ENCODE data around the gene MC3R.

Gene MC3R

DNA sequence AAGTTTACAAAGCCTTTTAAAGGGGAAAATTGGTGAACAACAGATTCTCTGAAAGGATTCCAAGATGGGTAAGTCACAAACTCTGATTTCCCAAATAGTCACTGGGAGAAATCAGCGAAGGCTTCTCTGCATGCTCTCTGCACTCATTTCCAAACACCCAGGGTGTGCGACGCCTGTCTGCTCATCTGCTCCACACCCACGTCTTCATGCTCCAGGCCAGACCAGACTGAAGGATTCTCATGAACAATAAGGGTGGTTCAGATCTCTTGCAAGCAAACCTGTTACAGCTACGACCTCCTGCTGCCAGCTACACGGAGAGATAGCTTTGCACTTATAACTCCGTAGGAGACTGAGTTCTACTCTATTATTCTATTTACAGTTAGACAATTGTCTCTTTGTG lies 1.4 kb downstream of the MC3R start:
- DNase-seq (ENCODE audit: low read depth in 2 of 2) = no peak

DNA sequence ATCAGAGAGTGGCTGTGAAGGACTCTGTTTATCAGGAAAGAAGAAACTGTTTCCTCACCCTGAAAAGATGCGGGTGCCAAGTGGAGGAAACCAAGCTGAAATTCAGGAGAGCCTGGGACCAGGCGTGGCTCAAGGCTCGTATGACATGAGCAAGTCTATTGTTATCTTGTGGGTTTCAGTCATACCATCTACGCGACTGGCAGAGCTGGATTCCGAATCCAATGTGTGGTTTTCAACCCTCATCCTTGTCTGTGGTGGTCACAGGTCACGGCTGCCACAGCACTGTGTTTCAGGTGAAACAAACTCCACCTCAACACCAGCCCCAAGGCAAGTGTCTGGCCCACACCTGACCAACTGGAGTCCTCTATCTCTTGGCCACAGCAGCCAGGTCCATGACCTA lies 9.1 kb downstream of the MC3R start:
- DNase-seq (ENCODE audit: low read depth in 2 of 2) = no peak

DNA sequence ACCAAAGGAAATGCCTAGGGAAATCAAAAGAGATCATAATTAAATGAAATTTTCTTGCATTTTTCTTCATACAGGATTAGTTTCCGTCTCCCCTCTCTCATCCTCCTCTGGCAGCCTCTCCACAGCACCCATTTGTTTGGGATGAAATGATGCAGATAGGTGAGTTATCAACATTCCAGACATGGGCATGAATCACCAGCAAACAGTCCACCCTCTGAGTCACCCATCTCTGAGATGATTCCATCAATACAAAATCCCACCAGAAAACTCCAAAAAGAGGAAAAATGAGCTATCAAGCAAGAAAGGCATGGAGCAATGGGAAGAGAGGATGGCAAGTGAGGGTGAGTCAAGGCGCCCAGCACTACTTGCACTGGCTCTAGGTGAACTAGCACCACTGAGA lies 11.4 kb downstream of the MC3R start:
- DNase-seq (ENCODE audit: low read depth in 2 of 2) = no peak

DNA sequence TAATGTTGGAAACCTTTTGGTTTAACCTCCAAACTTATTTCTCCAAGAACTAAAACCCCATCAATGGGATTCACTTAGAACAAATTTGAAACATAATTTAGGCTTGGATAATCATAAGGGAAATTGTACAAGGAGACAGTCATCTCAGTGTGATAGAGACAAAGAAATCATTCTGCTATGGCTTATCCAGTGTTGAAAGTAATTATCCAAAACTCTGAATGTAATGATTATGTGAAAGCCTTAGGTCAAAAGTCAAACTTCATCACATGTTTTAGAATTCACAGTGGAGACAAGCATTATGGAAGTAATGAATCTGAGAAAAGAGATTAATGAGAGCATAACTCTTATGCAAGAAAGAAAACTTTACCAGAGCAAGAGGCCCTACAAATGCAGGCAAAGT lies 20.0 kb downstream of the MC3R start:
- no peak for DNase-seq (ENCODE audit: low read depth in 2 of 2)

DNA sequence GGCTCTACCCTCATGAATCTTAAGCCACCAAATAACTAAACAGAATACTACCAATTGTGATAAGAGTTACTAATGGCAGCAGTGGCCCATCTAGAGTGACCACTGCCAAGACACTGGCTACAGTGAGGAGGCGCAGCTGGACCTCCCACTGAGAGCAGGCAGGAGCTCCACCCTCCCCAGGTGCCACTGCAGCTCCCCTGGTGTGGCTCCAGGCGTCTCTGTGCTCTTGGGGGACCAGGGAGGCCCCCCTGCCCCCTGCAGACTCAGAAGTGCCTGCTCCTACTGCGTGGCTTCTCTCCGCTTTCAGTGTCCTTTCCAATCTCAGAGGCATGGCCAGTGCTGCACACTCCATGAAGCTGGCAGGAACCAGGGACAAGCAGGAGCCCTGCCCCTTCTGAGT lies 23.4 kb downstream of the MC3R start:
- no peak for DNase-seq (ENCODE audit: low read depth in 2 of 2)

DNA sequence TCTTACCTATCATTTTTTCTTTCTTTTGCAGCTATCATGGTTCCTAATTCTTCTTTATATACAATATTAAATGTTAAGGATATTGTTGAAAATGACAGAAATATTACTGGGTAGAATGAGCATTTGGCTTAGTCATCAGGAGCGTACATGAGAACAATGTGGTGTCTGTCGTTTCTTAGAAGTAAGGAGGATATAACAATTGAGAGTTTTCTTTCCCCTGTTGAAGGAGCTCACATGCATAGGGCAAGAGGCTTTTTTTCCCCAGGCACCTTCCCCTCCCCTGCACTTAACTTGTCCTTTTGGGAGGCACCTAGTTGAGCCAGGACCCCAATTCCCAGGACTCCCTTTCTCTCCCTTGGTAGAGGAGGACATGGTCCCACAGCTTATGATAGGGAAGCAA lies 25.0 kb downstream of the MC3R start:
- no peak for DNase-seq (ENCODE audit: low read depth in 2 of 2)

DNA sequence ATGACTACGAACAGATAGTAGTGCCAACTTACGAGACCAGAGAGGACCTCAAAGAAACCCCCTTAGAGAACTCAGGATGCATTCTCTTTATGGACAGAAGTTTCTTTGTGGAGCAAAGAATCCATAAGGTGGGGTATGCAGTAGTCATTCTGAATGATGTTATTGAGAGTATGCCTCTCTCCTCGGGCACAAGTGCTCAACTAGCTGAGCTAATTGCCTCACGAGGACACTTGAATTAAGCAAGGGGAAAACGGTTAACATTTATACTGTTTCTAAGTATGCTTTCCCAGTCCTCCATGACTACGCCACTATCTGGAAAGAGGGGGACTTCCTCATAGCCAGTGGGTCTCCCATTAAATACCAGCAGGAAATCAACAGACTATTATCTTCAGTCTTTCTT lies 25.6 kb downstream of the MC3R start:
- DNase-seq (ENCODE audit: low read depth in 2 of 2) = no peak

DNA sequence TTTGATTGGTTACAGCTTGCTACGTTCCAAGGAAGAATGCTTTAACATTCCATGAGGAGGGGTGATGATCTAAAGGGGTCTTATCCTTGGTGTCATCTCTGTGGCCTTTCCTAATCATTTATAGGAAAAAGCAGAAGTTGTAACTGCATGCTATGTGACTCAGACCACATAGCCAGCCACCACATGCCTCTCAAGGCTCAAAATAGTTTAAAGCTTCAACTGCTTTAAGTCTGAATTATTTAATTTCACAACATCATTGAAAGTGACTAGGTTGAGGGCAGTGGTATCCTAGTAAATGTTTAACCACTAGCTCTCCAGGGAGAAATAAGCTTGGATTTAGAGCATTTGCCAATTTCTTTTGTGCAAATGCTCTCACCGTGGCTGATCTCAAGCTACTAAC lies 29.7 kb downstream of the MC3R start:
- DNase-seq (ENCODE audit: low read depth in 2 of 2) = no peak

DNA sequence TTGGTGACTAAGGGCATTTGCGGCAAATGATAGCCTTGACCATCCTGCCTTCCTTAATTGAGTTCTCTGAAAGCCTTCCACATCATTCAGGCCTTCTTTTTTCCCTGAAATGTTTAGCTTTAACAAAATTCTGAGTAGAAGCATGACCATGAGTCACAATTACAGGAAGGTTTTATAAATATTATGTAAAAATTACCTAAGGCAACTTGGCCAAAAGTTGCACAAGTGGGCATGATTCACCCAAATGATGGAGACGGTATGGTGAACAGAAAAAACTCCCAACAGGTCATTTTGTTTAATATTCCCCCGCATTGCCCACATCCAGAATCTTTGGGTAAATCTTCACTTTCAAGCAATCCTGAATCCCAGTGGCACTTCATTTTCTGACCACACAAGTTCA lies 37.0 kb downstream of the MC3R start:
- DNase-seq (ENCODE audit: low read depth in 2 of 2) = no peak

DNA sequence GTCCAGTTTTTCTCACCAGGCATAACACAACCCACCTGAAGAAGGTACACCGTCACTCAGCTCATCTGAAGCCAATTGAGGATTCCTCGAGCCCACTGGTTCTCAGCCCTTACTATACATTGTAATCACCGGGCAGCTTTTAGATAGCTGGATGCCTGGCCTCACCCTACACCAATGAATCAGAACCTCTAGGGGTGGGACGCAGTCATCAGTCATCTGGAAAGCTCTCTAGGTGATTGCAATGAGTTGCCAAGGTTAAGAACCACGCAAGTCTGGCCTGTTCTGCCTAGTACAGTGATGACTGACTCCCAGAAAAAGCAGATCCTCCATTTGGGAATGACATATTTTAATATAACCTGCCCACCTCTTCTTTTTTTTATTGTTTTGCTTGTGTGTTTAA lies 41.1 kb downstream of the MC3R start:
- no peak for DNase-seq (ENCODE audit: low read depth in 2 of 2)

DNA sequence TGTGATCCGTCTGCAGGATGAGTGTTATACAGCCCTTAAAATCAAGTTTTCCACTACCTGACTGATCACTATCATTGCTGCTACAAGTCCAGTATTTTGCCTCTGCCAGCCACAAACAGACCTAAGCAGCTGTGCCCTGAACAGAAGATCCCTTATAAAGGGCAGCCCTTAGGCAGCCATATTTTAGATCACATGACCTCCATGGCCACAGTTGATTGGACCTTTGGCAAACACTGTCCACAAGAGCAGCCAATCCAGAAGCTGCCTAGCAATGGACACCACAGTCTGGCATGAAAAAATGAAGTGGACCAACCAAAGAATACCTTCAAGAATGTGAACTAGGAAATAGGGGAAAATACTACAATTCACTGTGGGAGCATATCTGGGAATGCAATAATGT lies 50.8 kb downstream of the MC3R start:
- no peak for DNase-seq (ENCODE audit: low read depth in 2 of 2)

All from stimulated activated CD8-positive, alpha-beta memory T cell treated with anti-CD3 and anti-CD28 coated beads, Interleukin-2, amount 100 ng/mL, for 1 hour (primary cell).